Upper lobe of right lung (tissue), 1 donor: ENCODE measurements around the gene BBS4. TPM values are rescaled to one million over a fixed set of nuclear protein-coding genes. Genes with fewer than 3 reads are reported as not detected.

Experiments used
- ATAC-seq: fragments of 200-7000 bp; cut with Tn5 transposase; one replicate; pipeline ENCODE4 v1.9.1; 2020; ENCODE audit warnings: mild to moderate bottlenecking, moderate library complexity
- DNase-seq: peaks from one replicate; pipeline ENCODE4 v3.0.0-alpha.2; 2020
- H3K27ac ChIP-seq: fragments of 200-600 bp; one replicate; pipeline ENCODE4 v1.8.0; 2022
- H3K27me3 ChIP-seq: fragments of 200-600 bp; one replicate; pipeline ENCODE4 v1.8.0; 2022; ENCODE audit warnings: mild to moderate bottlenecking
- H3K36me3 ChIP-seq: fragments of 200-600 bp; one replicate; pipeline ENCODE4 v1.8.0; 2022
- H3K4me1 ChIP-seq: fragments of 200-600 bp; one replicate; pipeline ENCODE4 v1.8.0; 2022
- H3K4me3 ChIP-seq: fragments of 200-600 bp; one replicate; pipeline ENCODE4 v1.8.0; 2022; ENCODE audit warnings: mild to moderate bottlenecking
- H3K9me3 ChIP-seq: fragments of 200-600 bp; one replicate; pipeline ENCODE4 v1.8.0; 2022
- CTCF ChIP-seq: fragments of 200-600 bp; IDR thresholded peaks from one replicate; pipeline ENCODE4 v1.8.0; 2022; ENCODE audit warnings: antibody characterized with exemption
- intact Hi-C: fragments of 100-400 bp; cut with DNase I; formaldehyde crosslinking; loops from one replicate; pipeline ENCODE4 v1.11.0; 2022
- total RNA-seq: library from RNA; stranded (reverse); fragmentation: NEBNext Ultra II Directional; extraction: Animal tissue kit (Norgen Biotek cat#: 25700); gene quantifications from one replicate; pipeline ENCODE4 v1.2.1, GENCODE V29; 2021
- donor health status: DM: no; HTN: yes; CAD: no; lungs with severe emphysema.

The BBS4 gene
- total RNA-seq, 1 donor from 2014 or later: 18.1 TPM

GRCh38 chr15:72760590-72761260 lies 74.7 kb downstream of the BBS4 start:
- no peak for TF ChIP-seq CTCF
- H3K27me3 ChIP-seq: no peaks in the 10 kb centered on the region
- H3K4me1 ChIP-seq: no peaks in the 10 kb centered on the region
- no peaks in the 10 kb centered on the region for H3K9me3 ChIP-seq
- no peak overlapping the region for H3K27ac ChIP-seq
- H3K36me3 ChIP-seq: peaks cover 85% of the 10 kb centered on the region
- intact Hi-C loops: no loop called here
- ATAC-seq: no peak
- H3K4me3 ChIP-seq: no peak overlapping the region
- DNase-seq: no peak

GRCh38 chr15:72764656-72765055 lies 78.6 kb downstream of the BBS4 start:
- H3K36me3 ChIP-seq: peaks cover 68% of the 10 kb centered on the region
- no peak overlapping the region for H3K27ac ChIP-seq
- no peaks in the 10 kb centered on the region for H3K27me3 ChIP-seq
- H3K9me3 ChIP-seq: peaks cover 8% of the 10 kb centered on the region
- no peaks in the 10 kb centered on the region for H3K4me1 ChIP-seq
- intact Hi-C loops: no loop called here
- TF ChIP-seq CTCF: no peak
- H3K4me3 ChIP-seq: no peak overlapping the region
- ATAC-seq (no peak), DNase-seq (no peak)

- Histone ChIP-seq H3K9me3 (peaks cover 8% of the 10 kb centered on the region), H3K27me3 (no peaks in the 10 kb centered on the region), H3K27ac (no peak overlapping the region), H3K36me3 (peaks cover 68% of the 10 kb centered on the region), H3K4me3 (no peak overlapping the region), H3K4me1 (no peaks in the 10 kb centered on the region)
- ATAC-seq: no peak
- intact Hi-C loops: no loop called here
- DNase-seq: no peak
- TF ChIP-seq CTCF: no peak
Measured at GRCh38 chr15:72766025-72766424, 80.0 kb downstream of the BBS4 start.

GRCh38 chr15:72766780-72767179 lies 80.8 kb downstream of the BBS4 start:
- H3K27me3 ChIP-seq: no peaks in the 10 kb centered on the region
- H3K4me3 ChIP-seq: no peak overlapping the region
- no peak for DNase-seq
- TF ChIP-seq CTCF: no peak
- H3K9me3 ChIP-seq: peaks cover 8% of the 10 kb centered on the region
- no peak overlapping the region for H3K27ac ChIP-seq
- intact Hi-C loops: no loop called here
- no peaks in the 10 kb centered on the region for H3K4me1 ChIP-seq
- H3K36me3 ChIP-seq: peaks cover 69% of the 10 kb centered on the region
- no peak for ATAC-seq

GRCh38 chr15:72770673-72771328 lies 84.8 kb downstream of the BBS4 start:
- no peaks in the 10 kb centered on the region for H3K27me3 ChIP-seq
- DNase-seq: no peak
- no peak overlapping the region for H3K27ac ChIP-seq
- peaks cover 69% of the 10 kb centered on the region for H3K36me3 ChIP-seq
- ATAC-seq: no peak
- peaks cover 8% of the 10 kb centered on the region for H3K9me3 ChIP-seq
- TF ChIP-seq CTCF: no peak
- peaks cover 7% of the 10 kb centered on the region for H3K4me1 ChIP-seq
- no peak overlapping the region for H3K4me3 ChIP-seq
- intact Hi-C loops: no loop called here
